Head of caudate nucleus (tissue), 42 donors: ENCODE measurements around the gene UCP2.

Source experiments
- DNase-seq, 42 donors: peaks; one replicate each; pipeline versions ENCODE4 v3.0.0 to v3.0.0-alpha.2; 2020 to 2021; ENCODE audit warnings: mixed read lengths in 7 of 42
- intact Hi-C: fragments of 100-400 bp; cut with DNase I; formaldehyde crosslinking; loops from one replicate; pipeline ENCODE4 v1.15.0; 2022

Gene UCP2

GRCh38 chr11:74011360-74012073, 28.9 kb upstream of the UCP2 start:
- peak in 2 of 42 donors; percentile 28 to 35 for DNase-seq
- intact Hi-C loops = no loop called here

GRCh38 chr11:74010306-74011300, 28.0 kb upstream of the UCP2 start:
- intact Hi-C loops = no loop called here
- DNase-seq = peak in 2 of 42 donors; percentile 9 to 37

GRCh38 chr11:74009675-74010305, 27.1 kb upstream of the UCP2 start:
- intact Hi-C loops = no loop called here
- peak in 1 of 42 donors; percentile 22 for DNase-seq

- intact Hi-C loops = no loop called here
Measured at GRCh38 chr11:74009230-74009547, 26.5 kb upstream of the UCP2 start.

GRCh38 chr11:74008373-74009229, 26.0 kb upstream of the UCP2 start, which contains the start of gene UCP3:
TSS of gene UCP3 (minus strand) at chr11:74009085. CDS start at chr11:74007042, 2,043 bp downstream.
- intact Hi-C loops = no loop called here
- DNase-seq = peak in 1 of 42 donors; percentile 36

More at GRCh38 chr11:74009230-74009547, 26.5 kb upstream of the UCP2 start:
- no peak for DNase-seq

GRCh38 chr11:74007691-74008372, 25.2 kb upstream of the UCP2 start:
- peak in 1 of 42 donors; percentile 16 for DNase-seq
- intact Hi-C loops = no loop called here

GRCh38 chr11:74006743-74007304, 24.2 kb upstream of the UCP2 start:
- peak in 1 of 42 donors; percentile 16 for DNase-seq
- intact Hi-C loops = no loop called here

- DNase-seq = peak in 2 of 42 donors; percentile 6 to 38
- intact Hi-C loops = no loop called here
Measured at GRCh38 chr11:74005721-74006517, 23.3 kb upstream of the UCP2 start.

- DNase-seq = peak in 1 of 42 donors; percentile 39
- intact Hi-C loops = no loop called here
Measured at GRCh38 chr11:74004759-74005615, 22.3 kb upstream of the UCP2 start.

GRCh38 chr11:74004046-74004695, 21.5 kb upstream of the UCP2 start:
- peak in 1 of 42 donors; percentile 26 for DNase-seq
- intact Hi-C loops = no loop called here

- DNase-seq = peak in 1 of 42 donors; percentile 12
- intact Hi-C loops = no loop called here
Measured at GRCh38 chr11:74002832-74003231, 20.2 kb upstream of the UCP2 start.

- peak in 1 of 42 donors; percentile 34 for DNase-seq
Measured at GRCh38 chr11:74001822-74002286, 19.2 kb upstream of the UCP2 start.

GRCh38 chr11:74000307-74001133, 17.9 kb upstream of the UCP2 start:
- intact Hi-C loops = no loop called here
- DNase-seq = peak in 13 of 42 donors; percentile 30 to 73 (median 58)

More at GRCh38 chr11:74001822-74002286, 19.2 kb upstream of the UCP2 start:
- intact Hi-C loops = no loop called here

GRCh38 chr11:73999581-74000306, 17.1 kb upstream of the UCP2 start:
- DNase-seq = peak in 29 of 42 donors; percentile 17 to 88 (median 58)
- intact Hi-C loops = no loop called here
